ENCODE results near the gene NCBP1.
"Not testable (repeated sequence)": the region's sequence is repeated elsewhere in the genome, so short reads cannot be mapped to it uniquely, and the experiment has no call there.

DNA sequence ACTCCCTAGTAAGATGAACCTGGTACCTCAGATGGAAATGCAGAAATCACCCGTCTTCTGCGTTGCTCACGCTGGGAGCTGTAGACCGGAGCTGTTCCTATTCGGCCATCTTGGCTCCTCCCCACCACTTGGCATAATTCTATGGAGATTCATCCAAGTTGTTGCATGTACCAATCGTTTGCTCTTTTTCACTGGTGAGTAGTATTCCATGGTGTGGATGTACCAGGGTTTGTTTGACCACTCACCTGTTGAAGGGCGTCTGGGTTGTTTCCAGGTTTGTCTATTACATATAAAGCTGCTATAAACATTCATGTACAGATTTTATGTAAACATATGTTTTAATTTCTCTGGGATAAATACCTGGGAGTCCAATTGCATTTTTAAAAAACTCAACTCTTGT, 46.7 kb upstream of the NCBP1 start:
- TF ChIP-seq, protein P1, sequence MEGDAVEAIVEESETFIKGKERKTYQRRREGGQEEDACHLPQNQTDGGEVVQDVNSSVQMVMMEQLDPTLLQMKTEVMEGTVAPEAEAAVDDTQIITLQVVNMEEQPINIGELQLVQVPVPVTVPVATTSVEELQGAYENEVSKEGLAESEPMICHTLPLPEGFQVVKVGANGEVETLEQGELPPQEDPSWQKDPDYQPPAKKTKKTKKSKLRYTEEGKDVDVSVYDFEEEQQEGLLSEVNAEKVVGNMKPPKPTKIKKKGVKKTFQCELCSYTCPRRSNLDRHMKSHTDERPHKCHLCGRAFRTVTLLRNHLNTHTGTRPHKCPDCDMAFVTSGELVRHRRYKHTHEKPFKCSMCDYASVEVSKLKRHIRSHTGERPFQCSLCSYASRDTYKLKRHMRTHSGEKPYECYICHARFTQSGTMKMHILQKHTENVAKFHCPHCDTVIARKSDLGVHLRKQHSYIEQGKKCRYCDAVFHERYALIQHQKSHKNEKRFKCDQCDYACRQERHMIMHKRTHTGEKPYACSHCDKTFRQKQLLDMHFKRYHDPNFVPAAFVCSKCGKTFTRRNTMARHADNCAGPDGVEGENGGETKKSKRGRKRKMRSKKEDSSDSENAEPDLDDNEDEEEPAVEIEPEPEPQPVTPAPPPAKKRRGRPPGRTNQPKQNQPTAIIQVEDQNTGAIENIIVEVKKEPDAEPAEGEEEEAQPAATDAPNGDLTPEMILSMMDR (IDR thresholded peaks at IDR 0.05; ENCODE audit: low read depth, low read length, poor library complexity, severe bottlenecking) = not testable (repeated sequence)
- TF ChIP-seq EZH2phosphoT487 (IDR thresholded peaks at IDR 0.05; ENCODE audit: borderline replicate concordance, low read length) = not testable (repeated sequence)

Measured in DOHH2 (cell line).